GM21367 (cell line): ENCODE measurements around the gene RFFL.
"Not testable (repeated sequence)": the region's sequence is repeated elsewhere in the genome, so short reads cannot be mapped to it uniquely, and the experiment has no call there.

Experiments used
- ATAC-seq: cut with Tn5 transposase; IDR thresholded peaks from one replicate; pipeline ENCODE4 v1.9.1; 2021; ENCODE audit not compliant: unreplicated experiment

RFFL gene, protein sequence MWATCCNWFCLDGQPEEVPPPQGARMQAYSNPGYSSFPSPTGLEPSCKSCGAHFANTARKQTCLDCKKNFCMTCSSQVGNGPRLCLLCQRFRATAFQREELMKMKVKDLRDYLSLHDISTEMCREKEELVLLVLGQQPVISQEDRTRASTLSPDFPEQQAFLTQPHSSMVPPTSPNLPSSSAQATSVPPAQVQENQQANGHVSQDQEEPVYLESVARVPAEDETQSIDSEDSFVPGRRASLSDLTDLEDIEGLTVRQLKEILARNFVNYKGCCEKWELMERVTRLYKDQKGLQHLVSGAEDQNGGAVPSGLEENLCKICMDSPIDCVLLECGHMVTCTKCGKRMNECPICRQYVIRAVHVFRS

DNA sequence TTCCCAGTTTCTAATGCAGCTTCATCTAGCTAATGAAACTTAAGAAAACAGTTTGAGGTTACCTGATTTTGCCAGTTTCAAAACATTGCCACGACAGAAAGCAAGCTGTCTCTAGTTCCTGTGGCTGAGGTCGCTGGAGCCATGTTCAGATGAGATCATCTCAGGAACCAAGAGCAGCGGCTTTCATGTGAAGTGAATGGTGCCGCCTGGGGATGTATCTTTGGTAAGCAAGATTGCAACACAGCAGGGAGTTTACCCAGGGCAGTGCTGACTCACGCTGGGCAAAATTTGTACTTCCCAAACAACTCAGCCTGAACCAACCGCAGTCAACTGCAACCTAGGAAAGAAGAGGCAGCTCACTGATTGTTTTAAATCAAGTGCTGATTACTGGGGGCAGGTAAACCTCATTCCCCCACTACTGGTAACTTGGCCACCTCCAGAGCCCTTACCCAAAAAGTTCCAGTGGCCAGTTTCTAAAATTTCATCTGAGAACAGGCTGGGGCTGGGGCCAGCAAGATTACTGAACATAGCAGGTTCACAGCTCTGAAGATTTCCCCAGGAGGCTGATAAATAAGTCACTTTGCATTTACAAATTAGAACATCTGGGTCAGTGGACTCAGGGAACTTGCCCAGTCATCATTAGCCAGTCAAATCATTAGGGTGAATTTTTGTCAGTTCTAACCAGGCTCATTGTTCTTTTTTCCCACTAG is at the start of gene RFFL:
Gene RFFL (minus strand): TSS at position 194 of the 710 bp plus-strand sequence. CDS start 37,154 bp downstream, outside the sequence.
- ATAC-seq, result peak; percentile 87

DNA sequence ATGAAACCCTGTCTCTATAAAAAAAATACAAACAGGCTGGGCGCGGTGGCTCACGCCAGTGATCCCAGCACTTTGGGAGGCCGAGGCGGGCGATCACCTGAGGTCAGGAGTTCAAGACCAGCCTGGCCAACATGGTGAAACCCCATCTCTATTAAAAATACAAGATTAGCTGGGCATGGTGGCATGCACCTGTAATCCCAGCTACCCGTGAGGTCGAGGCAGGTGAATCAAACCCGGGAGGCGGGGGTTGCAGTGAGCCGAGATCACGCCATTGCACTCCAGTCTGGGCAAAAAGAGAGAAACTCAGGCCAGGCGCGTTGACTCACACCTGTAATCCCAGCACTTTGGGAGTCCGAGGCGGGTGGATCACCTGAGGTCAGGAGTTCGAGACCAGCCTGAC is 47.3 kb upstream of the RFFL start:
- not testable (repeated sequence) for ATAC-seq

GRCh38 chr17:35104844-35105450 is 41.4 kb upstream of the RFFL start:
- ATAC-seq, result no peak

DNA sequence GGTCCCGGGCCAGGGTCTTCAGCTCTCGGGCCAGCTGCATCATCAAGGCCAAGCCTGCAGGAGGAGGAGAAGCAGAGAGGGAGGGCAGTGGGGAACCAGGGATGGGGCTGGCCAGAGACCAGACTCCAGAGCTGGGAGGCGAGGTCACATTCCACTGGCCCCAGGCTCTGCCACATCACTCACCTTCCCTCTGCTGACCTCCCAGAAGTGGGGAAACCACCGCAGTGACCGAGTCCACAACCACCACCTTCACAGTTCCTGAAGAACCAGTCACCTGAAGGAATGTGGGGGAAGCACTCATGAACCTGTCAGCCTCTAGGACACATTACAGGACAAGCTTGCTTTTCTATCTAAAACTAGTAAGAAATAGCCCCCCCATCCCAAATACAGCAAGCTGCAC is 39.8 kb upstream of the RFFL start:
- ATAC-seq, result no peak

DNA sequence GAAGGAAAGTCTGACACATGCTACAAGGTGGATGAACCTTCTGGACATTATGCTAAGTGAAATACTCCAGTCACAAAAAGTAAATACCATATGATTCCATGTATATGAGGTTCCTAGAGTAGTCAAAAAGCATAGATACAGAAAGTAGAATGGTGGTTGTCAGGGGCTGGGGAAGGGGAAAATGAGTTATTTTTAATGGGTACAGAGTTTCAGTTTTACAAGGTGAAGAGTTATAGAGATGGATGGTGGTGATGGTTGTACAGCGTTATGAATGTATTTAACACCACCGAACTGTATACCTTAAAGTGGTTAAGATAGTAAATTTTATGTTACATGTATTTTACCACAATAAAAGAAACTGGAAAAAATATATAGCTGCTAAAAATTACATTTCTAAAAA is 38.2 kb upstream of the RFFL start:
- ATAC-seq, result no peak

DNA sequence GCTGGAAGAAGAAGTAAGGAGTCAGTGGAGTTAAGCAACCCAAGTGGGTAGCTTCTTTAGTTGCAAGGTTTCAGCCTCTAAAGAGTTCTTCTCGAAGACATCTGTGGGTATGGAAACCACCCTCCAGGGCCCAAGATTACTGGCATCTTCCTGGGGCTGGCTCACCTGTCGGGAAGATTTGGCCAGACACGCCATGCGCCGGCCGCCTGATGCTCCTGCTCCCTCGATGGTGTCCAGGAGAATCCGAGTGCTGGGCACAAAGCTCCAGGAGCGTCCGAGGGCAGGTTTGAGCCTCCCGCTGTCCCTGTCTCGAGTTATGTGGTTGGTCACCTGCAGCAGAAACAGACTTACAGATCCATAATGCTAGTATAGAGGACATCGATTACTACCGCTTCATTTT is 37.5 kb upstream of the RFFL start:
- no peak for ATAC-seq

DNA sequence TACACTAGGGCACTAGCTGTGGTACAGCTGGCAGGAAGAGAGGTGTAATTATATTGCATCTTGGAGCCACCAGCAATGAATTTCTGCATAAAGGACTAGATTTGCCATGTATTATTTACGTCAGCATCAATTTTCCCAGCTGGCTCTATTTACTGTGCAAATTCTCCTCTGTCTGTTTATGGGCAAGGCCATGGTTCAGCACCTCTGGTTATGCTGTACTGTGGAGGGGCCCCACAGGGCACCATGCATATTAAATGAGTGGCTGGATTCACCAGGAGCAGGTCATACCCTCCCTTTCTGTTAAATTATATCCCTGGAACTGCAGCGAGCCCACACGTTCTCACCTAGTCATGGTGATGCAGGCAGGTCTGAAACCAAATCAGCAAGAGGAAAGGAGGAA is 36.4 kb upstream of the RFFL start:
- ATAC-seq, result no peak

DNA sequence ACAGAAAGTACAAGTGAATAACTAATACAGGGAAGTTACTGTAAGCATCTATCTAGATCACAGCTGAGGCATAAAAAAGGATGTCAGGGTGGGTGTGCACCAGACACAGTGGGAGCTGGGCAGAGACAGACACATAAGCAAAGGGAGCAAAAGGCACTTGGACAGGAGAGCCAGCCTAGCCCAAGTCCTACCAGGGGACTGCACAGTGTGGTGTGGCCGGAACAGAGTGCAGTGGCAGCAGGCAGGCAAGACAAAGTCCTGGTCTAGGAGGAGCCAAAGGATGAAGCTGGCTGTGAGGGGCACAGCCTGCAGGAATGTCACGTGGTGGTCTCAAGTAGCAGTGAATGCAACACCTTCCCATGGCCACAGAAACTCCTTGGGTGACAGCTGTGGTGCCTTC is 34.3 kb upstream of the RFFL start:
- no peak for ATAC-seq

GRCh38 chr17:35095741-35096140 is 32.2 kb upstream of the RFFL start:
- no peak for ATAC-seq

GRCh38 chr17:35094902-35095301 is 31.4 kb upstream of the RFFL start:
- ATAC-seq, result no peak

- ATAC-seq, result not testable (repeated sequence)
Measured at GRCh38 chr17:35090707-35091106, 27.2 kb upstream of the RFFL start.

GRCh38 chr17:35089586-35090296 is 26.2 kb upstream of the RFFL start:
- peak; percentile 14 for ATAC-seq

DNA sequence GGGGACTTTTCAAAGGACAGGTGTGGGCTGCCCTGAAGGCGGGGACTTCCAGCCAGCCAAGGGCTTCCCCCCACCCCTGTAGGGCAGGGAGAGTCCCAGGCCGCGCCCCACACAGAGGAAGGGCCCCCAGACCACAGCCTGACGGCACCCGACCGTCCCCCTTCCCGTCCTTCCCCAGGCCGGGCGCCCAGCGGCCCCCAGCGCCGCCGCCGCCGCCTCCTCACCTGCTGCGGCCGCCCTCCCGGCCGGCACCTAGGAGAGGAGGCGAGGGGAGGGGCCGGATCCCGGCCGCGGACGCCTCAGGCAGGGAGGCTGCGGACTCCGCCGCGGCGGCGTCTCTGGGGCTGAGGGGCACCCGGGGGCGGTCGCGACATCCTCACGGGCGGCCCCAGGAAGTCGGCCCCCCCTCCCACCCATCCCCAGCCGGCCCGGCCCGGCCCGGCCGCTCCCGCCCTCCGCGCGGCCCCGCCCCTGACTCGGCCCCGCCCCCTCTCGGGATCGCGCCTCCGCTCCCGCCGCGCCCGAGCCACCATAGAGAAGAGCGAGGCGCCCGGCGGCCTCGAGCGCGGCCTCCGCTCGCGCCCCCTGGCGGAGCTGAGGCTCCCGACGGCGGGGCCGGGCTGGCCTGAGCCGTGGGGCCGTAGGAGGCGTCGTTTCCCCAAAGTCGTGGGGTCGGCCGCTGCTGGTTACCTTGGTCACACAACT is 25.5 kb upstream of the RFFL start:
- ATAC-seq, result peak; percentile 70

DNA sequence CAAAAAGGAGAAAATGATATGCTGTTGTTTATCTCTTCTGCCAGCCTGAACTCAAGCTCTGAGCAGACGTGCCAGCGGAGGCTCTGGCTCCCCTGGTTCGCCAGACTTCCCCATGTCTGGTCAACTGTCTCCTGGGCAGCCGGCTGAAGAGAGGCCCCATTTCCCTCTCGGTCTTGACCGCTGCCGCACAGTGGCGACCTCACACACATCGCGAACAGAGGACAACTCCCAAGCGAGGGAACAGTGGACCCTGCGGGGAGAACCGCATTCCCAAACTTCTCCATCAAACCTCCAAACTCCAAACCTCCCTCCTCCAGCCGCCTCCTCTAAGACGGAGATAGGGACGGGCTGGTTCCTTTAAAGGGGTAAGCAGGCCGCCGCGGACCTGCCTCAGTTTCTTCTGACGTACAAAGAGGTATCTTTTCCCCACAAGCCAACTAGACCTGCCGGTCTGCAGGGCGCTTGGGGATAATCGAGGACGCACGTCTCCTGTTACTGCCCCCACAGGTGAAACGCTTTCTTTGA is 24.9 kb upstream of the RFFL start:
- ATAC-seq, result peak; percentile 28

- ATAC-seq, result no peak
Measured at GRCh38 chr17:35087731-35088355, 24.3 kb upstream of the RFFL start.

DNA sequence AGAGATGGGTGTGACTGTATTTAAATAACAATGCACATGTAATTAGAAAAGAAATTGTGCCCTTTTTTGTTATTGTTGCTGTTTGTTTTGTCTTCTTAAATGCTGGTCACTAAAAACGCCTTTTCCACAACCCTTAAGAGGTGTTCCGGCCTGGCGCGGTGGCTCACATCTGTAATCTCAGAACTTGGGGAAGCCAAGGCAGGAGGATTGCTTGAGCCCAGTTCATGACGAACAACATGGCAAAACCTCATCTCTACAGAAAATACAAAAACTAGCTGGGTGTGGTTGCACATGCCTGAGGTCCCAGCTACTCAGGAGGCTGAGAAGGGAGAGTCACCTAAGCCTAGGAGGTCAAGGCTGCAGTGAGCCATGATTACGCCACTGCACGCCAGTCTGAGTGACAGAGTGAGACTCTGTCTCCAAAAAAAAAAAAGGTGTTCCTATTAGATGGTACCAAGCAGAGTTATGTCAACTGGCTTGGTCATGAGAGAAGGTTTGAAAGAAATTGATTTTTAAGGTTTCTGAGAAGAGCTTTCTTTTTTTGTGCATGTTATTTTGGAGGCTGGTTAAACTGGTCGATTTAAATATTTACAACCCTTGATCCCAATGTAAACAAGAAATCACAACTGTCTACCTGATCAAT is 23.5 kb upstream of the RFFL start:
- no peak for ATAC-seq

- ATAC-seq, result no peak
Measured at GRCh38 chr17:35086164-35086563, 22.7 kb upstream of the RFFL start.

- no peak for ATAC-seq
Measured at GRCh38 chr17:35084987-35085386, 21.5 kb upstream of the RFFL start.

DNA sequence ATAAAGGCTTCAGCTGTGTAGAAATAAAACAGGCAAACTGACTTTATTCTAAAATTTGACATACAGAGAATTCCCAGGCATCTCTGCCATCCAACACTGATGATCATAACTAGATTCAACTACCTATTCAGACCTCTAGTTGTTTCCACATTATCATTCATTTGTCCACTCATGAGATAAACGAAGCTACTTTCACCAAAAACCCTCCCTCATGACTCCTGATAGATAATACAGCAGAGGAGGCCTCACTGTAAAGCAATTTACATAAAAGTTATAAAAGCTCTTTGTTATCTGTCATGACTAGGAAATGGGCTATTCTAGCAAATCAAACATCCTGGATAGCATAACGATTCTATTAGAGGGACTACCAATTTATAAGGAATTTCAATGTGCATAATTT is 19.6 kb upstream of the RFFL start:
- ATAC-seq, result no peak
